Measurements from ENCODE around the gene PACS2.
"Not testable (repeated sequence)": the region's sequence is repeated elsewhere in the genome, so short reads cannot be mapped to it uniquely, and the experiment has no call there.

The PACS2 gene

GRCh38 chr14:105288936-105289335, 25.6 kb upstream of the PACS2 start:
- not testable (repeated sequence) for DNase-seq (ENCODE audit: low spot score)

- no peak for DNase-seq (ENCODE audit: low spot score)
Measured at GRCh38 chr14:105290621-105291346, 23.8 kb upstream of the PACS2 start.

GRCh38 chr14:105292826-105293711, 21.5 kb upstream of the PACS2 start:
- DNase-seq (ENCODE audit: low spot score): no peak

GRCh38 chr14:105294142-105294597, 20.4 kb upstream of the PACS2 start:
- no peak for DNase-seq (ENCODE audit: low spot score)

GRCh38 chr14:105297311-105297710, 17.2 kb upstream of the PACS2 start:
- DNase-seq (ENCODE audit: low spot score): not testable (repeated sequence)

- DNase-seq (ENCODE audit: low spot score): no peak
Measured at GRCh38 chr14:105299654-105300541, 14.7 kb upstream of the PACS2 start.

- DNase-seq (ENCODE audit: low spot score): peak; percentile 98
Measured at GRCh38 chr14:105300542-105301102, 13.9 kb upstream of the PACS2 start, which contains the start of gene BRF1. Gene BRF1 (minus strand): TSS chr14:105301001. CDS start chr14:105300629, 372 bp downstream.

GRCh38 chr14:105301103-105301914, 13.2 kb upstream of the PACS2 start:
- DNase-seq (ENCODE audit: low spot score): peak; percentile 98

- DNase-seq (ENCODE audit: low spot score): not testable (repeated sequence)
Measured at GRCh38 chr14:105301915-105302249, 12.7 kb upstream of the PACS2 start.

GRCh38 chr14:105303949-105304348, 10.6 kb upstream of the PACS2 start:
- DNase-seq (ENCODE audit: low spot score): no peak

GRCh38 chr14:105304565-105304964, 10.0 kb upstream of the PACS2 start:
- no peak for DNase-seq (ENCODE audit: low spot score)

GRCh38 chr14:105305345-105305744, 9.2 kb upstream of the PACS2 start:
- no peak for DNase-seq (ENCODE audit: low spot score)

- DNase-seq (ENCODE audit: low spot score): no peak
Measured at GRCh38 chr14:105305791-105306190, 8.8 kb upstream of the PACS2 start.

GRCh38 chr14:105307052-105307727, 7.4 kb upstream of the PACS2 start:
- no peak for DNase-seq (ENCODE audit: low spot score)

GRCh38 chr14:105309371-105309770, 5.2 kb upstream of the PACS2 start:
- DNase-seq (ENCODE audit: low spot score): no peak

- no peak for DNase-seq (ENCODE audit: low spot score)
Measured at GRCh38 chr14:105311838-105312237, 2.7 kb upstream of the PACS2 start.

GRCh38 chr14:105312973-105313372, 1.6 kb upstream of the PACS2 start:
- no peak for DNase-seq (ENCODE audit: low spot score)

GRCh38 chr14:105313381-105314286, 914 bp upstream of the PACS2 start:
- DNase-seq (ENCODE audit: low spot score): no peak

GRCh38 chr14:105315211-105315721, 718 bp downstream of the PACS2 start:
- peak; percentile 62 for DNase-seq (ENCODE audit: low spot score)

Data from iPS-NIHi11 (cell line).